OCI-LY1 (cell line): ENCODE data around the gene LRP6.

Experiments
- EZH2 ChIP-seq: fragments of 200-600 bp; sonication (generic), shearing (Covaris generic); IDR thresholded peaks from 2 replicates; pipeline ENCODE4 v1.8.0; 2017; ENCODE audit warnings: borderline replicate concordance, mixed run types, mild to moderate bottlenecking, antibody characterized with exemption, low read length, moderate library complexity, mixed read lengths
- TF ChIP-seq, protein P1 (sequence below): fragments of 200-600 bp; sonication (generic), shearing (Covaris generic); IDR thresholded peaks from 2 replicates; pipeline ENCODE4 v1.5.1; 2017; ENCODE audit warnings: mild to moderate bottlenecking, antibody characterized with exemption, low read length, moderate library complexity, mixed read lengths

DNA sequence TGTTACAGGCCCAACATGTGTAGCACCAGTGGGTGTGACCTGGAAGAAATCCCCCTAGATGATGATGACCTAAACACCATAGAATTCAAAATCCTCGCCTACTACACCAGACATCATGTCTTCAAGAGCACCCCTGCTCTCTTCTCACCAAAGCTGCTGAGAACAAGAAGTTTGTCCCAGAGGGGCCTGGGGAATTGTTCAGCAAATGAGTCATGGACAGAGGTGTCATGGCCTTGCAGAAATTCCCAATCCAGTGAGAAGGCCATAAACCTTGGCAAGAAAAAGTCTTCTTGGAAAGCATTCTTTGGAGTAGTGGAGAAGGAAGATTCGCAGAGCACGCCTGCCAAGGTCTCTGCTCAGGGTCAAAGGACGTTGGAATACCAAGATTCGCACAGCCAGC, 187.6 kb downstream of the LRP6 start:
- TF ChIP-seq, protein P1, sequence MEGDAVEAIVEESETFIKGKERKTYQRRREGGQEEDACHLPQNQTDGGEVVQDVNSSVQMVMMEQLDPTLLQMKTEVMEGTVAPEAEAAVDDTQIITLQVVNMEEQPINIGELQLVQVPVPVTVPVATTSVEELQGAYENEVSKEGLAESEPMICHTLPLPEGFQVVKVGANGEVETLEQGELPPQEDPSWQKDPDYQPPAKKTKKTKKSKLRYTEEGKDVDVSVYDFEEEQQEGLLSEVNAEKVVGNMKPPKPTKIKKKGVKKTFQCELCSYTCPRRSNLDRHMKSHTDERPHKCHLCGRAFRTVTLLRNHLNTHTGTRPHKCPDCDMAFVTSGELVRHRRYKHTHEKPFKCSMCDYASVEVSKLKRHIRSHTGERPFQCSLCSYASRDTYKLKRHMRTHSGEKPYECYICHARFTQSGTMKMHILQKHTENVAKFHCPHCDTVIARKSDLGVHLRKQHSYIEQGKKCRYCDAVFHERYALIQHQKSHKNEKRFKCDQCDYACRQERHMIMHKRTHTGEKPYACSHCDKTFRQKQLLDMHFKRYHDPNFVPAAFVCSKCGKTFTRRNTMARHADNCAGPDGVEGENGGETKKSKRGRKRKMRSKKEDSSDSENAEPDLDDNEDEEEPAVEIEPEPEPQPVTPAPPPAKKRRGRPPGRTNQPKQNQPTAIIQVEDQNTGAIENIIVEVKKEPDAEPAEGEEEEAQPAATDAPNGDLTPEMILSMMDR, result no peak
- TF ChIP-seq EZH2, result no peak
